Measurements from ENCODE around the gene DIDO1. TPM values are rescaled to one million over a fixed set of nuclear protein-coding genes. Genes with fewer than 3 reads are reported as not detected.

DIDO1 gene
- total and polyA plus RNA-seq, 2 of the 13 experiments (the other 11 are each of a cell fraction or from before 2014, with no cell fraction given): 75.0 to 75.1 TPM

- TF ChIP-seq DMTF1 (CRISPR knock-in tag; IDR thresholded peaks at IDR 0.05) (no peak), KLF9 (CRISPR knock-in tag; IDR thresholded peaks at IDR 0.05; ENCODE audit: low read depth) (no peak), MBD4 (IDR thresholded peaks at IDR 0.05; ENCODE audit: borderline replicate concordance, low read length) (peak; percentile 31; the same call in 1 of the 2 replicates), AGO2 (optimal IDR thresholded peaks at IDR 0.05; ENCODE audit: low read depth, low read length) (peak; percentile 99), MIER2 (CRISPR knock-in tag; IDR thresholded peaks at IDR 0.05) (no peak), HES4 (CRISPR knock-in tag; IDR thresholded peaks at IDR 0.05; ENCODE audit: borderline replicate concordance) (no peak), BCL6 (CRISPR knock-in tag; IDR thresholded peaks at IDR 0.05) (no peak), IKZF5 (CRISPR knock-in tag; IDR thresholded peaks at IDR 0.05) (no peak), SNRNP70 (IDR thresholded peaks at IDR 0.05; ENCODE audit: low read depth, low read length) (no peak), ZNF230 (CRISPR knock-in tag; IDR thresholded peaks at IDR 0.05) (no peak), ZNF639 (CRISPR knock-in tag; conservative IDR thresholded peaks at IDR 0.05) (no peak), ZNF225 (CRISPR knock-in tag; IDR thresholded peaks at IDR 0.05) (peak; percentile 30; the same call in 1 of the 2 replicates), AHDC1 (CRISPR knock-in tag; IDR thresholded peaks at IDR 0.05; ENCODE audit: borderline replicate concordance) (no peak), FOXO1 (CRISPR knock-in tag; IDR thresholded peaks at IDR 0.05) (no peak), TERF1 (CRISPR knock-in tag; IDR thresholded peaks at IDR 0.05) (no peak), CBX1 (IDR thresholded peaks at IDR 0.05; ENCODE audit: low read depth) (no peak), ZNF776 (CRISPR knock-in tag; IDR thresholded peaks at IDR 0.05) (no peak), GABPB1 (CRISPR knock-in tag; IDR thresholded peaks at IDR 0.05) (peak; percentile 13; the same call in 1 of the 2 replicates)
Observed at GRCh38 chr20:62885896-62886708, 40.2 kb downstream of the DIDO1 start (continued).

Data from HepG2 (cell line).